ENCODE results near the gene LY6G5B.

LY6G5B gene

DNA sequence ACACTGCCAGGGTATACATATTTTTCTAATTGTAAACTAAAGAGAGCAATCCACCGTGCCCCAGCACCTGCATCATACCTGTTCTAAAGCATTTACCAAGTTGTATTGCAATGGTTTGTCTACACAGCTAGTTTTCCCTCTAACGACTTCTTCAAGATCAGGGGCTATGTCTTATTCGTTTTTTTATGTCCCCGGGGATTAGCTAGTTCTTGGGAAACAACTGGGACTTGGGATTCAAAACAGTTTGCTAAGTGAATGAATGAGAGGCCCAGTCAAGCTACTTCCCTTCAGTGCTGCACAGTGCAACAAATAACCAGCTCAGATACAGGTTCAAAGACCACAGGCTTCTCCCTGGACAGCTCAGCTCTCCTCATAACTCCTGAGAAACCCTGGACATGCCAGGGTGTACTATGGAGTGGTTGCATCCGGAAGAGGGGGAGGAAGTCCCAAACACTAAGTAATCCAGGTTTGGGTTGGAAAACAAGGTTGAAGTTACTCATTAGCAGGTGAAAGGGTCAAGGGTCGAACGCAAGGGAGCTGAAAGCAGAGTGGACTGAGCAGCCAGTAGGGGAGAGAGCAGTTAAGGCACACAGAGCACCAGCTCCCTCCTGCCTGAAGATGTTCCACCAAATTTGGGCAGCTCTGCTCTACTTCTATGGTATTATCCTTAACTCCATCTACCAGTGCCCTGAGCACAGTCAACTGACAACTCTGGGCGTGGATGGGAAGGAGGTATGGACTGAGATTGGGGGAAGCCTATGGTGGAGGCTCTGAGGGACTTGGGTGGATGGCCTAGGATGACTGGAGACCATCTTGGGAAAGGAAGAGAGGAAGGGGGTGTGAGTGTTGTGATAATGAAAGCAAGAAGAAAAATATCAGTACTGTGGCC is 14.2 kb upstream of the LY6G5B start, which contains the start of gene APOM:
Gene APOM (plus strand): TSS at position 546 of the 889 bp plus-strand sequence. CDS start 73 bp downstream, at position 619.
- Histone ChIP-seq H3K4me2 (ENCODE audit: insufficient read depth, low read length) (no peak within 1 kb of the TSS), H3K27me3 (ENCODE audit: insufficient read depth, low read length, poor library complexity) (no peaks in the 10 kb centered on the region), H3K4me1 (ENCODE audit: insufficient read depth, low read length) (peaks cover 54% of the 10 kb centered on the region), H3K36me3 (ENCODE audit: insufficient read depth, low read length) (peaks cover 57% of the 10 kb centered on the region), H3K79me2 (ENCODE audit: insufficient read depth, low read length) (peaks cover 67% of the 10 kb centered on the region), H4K20me1 (ENCODE audit: insufficient read depth, low read length) (peaks cover 25% of the 10 kb centered on the region), H3K9me3 (ENCODE audit: insufficient read depth, low read length, severe bottlenecking) (no peaks in the 10 kb centered on the region), H3K27ac (ENCODE audit: low read length) (no peak within 1 kb of the TSS), H2AFZ (ENCODE audit: low read depth, low read length) (no peak within 1 kb of the TSS), H3K9ac (ENCODE audit: low read depth, low read length) (no peak within 1 kb of the TSS), H3K4me3 (ENCODE audit: low read depth in 1 of 2, low read length in 2 of 2) (no peak within 1 kb of the TSS)
- TF ChIP-seq CTCF (IDR thresholded peaks at IDR 0.05; ENCODE audit: borderline replicate concordance, extremely low read depth, low read length, poor library complexity, severe bottlenecking): no peak
- ATAC-seq (ENCODE audit: insufficient read depth, low read depth): no peak
- no peak for DNase-seq

- peaks cover 60% of the 10 kb centered on the region for H3K4me1 ChIP-seq (ENCODE audit: insufficient read depth, low read length)
- H3K36me3 ChIP-seq (ENCODE audit: insufficient read depth, low read length): peaks cover 54% of the 10 kb centered on the region
- no peaks in the 10 kb centered on the region for H3K27me3 ChIP-seq (ENCODE audit: insufficient read depth, low read length, poor library complexity)
- peaks cover 13% of the 10 kb centered on the region for H4K20me1 ChIP-seq (ENCODE audit: insufficient read depth, low read length)
- no peak overlapping the region for H2AFZ ChIP-seq (ENCODE audit: low read depth, low read length)
- peaks cover 67% of the 10 kb centered on the region for H3K79me2 ChIP-seq (ENCODE audit: insufficient read depth, low read length)
- H3K4me2 ChIP-seq (ENCODE audit: insufficient read depth, low read length): peak overlapping the region; percentile 96; the same call in 1 of the 2 replicates
- DNase-seq (no peak), ATAC-seq (ENCODE audit: insufficient read depth, low read depth) (no peak)
- H3K27ac ChIP-seq (ENCODE audit: low read length): no peak overlapping the region
- no peak overlapping the region for H3K4me3 ChIP-seq (ENCODE audit: low read depth in 1 of 2, low read length in 2 of 2)
- TF ChIP-seq EZH2 (IDR thresholded peaks at IDR 0.05; ENCODE audit: borderline replicate concordance, low read depth, low read length, severe bottlenecking): no peak
- no peaks in the 10 kb centered on the region for H3K9me3 ChIP-seq (ENCODE audit: insufficient read depth, low read length, severe bottlenecking)
- H3K9ac ChIP-seq (ENCODE audit: low read depth, low read length): no peak overlapping the region; the same call in 1 of the 2 replicates
Observed at GRCh38 chr6:31657406-31658157, 12.2 kb upstream of the LY6G5B start.

DNA sequence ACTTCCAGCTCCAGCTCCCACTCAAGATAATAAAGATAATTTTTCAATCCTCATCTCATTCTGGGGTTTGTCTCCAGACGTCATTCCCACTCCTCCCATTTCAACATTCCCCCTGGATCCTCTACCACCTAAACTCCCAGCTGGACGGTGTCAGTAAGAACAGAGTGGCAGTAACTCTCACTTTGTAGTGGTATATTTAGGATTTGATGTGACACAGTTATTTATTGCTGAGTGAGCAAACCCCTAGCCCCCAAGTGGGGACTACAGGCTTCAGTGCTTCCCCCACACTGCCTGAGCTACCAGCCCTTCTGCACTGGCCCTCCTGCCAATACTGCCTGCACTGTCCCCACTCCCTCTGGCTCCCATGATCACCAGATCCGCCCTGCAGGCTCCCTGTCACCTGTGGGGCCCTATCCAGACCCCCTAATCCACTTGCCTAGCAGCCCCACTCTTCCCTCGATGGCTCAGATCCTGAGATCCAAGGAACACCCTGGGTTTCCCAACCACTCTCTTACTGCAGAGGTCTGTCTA is 11.6 kb upstream of the LY6G5B start:
- H3K27ac ChIP-seq (ENCODE audit: low read length): 0 out of 2 replicates have a peak overlapping the region, but pooled peaks have one; percentile 35
- H4K20me1 ChIP-seq (ENCODE audit: insufficient read depth, low read length): peaks cover 13% of the 10 kb centered on the region
- TF ChIP-seq EZH2 (IDR thresholded peaks at IDR 0.05; ENCODE audit: borderline replicate concordance, low read depth, low read length, severe bottlenecking) (no peak), CTCF (IDR thresholded peaks at IDR 0.05; ENCODE audit: borderline replicate concordance, extremely low read depth, low read length, poor library complexity, severe bottlenecking) (no peak)
- peak overlapping the region; percentile 96 for H3K4me2 ChIP-seq (ENCODE audit: insufficient read depth, low read length)
- peaks cover 60% of the 10 kb centered on the region for H3K36me3 ChIP-seq (ENCODE audit: insufficient read depth, low read length)
- ATAC-seq (ENCODE audit: insufficient read depth, low read depth) (no peak), DNase-seq (no peak)
- no peaks in the 10 kb centered on the region for H3K9me3 ChIP-seq (ENCODE audit: insufficient read depth, low read length, severe bottlenecking)
- H3K27me3 ChIP-seq (ENCODE audit: insufficient read depth, low read length, poor library complexity): no peaks in the 10 kb centered on the region
- peak overlapping the region; percentile 23 for H3K9ac ChIP-seq (ENCODE audit: low read depth, low read length)
- no peak overlapping the region for H2AFZ ChIP-seq (ENCODE audit: low read depth, low read length)
- H3K4me1 ChIP-seq (ENCODE audit: insufficient read depth, low read length): peaks cover 65% of the 10 kb centered on the region
- H3K4me3 ChIP-seq (ENCODE audit: low read depth in 1 of 2, low read length in 2 of 2): no peak overlapping the region
- H3K79me2 ChIP-seq (ENCODE audit: insufficient read depth, low read length): peaks cover 71% of the 10 kb centered on the region

Measured in DND-41 (cell line).